Thyroid gland (tissue), 4 donors: ENCODE measurements around the gene KRTAP5-6.

Experiments used
- CTCF ChIP-seq, 6 experiments: fragments of 200-600 bp in 3 of 6; fragments of 450-650 bp in 3 of 6; sonication (generic) in 3 of 6; IDR thresholded peaks; one replicate each; pipeline ENCODE4 v1.5.1; 2016 to 2019; ENCODE audit warnings: antibody characterized with exemption in 6 of 6, mild to moderate bottlenecking in 2 of 6, inconsistent platforms in 1 of 6, moderate library complexity in 1 of 6
- POLR2A ChIP-seq, 2 donors: fragments of 450-650 bp; IDR thresholded peaks; one replicate each; pipeline ENCODE4 v1.6.1; 2017; ENCODE audit warnings: antibody characterized with exemption in 2 of 2, mild to moderate bottlenecking in 2 of 2, moderate library complexity in 1 of 2

GRCh38 chr11:1742869-1743584 lies 46.0 kb downstream of the KRTAP5-6 start:
- TF ChIP-seq POLR2A (IDR thresholded peaks at IDR 0.05) = no peak
- no peak for TF ChIP-seq CTCF (IDR thresholded peaks at IDR 0.05)
